HEK293 (cell line): ENCODE measurements around the gene PRKAR2B.

ENCODE experiments used
- CTCF ChIA-PET: fragments of 350-600 bp; formaldehyde crosslinking; extraction: SDS; loops from one replicate; lab custom pipeline; 2021; ENCODE audit warnings: antibody characterized with exemption; lab: Yijun Ruan, JAX
- POLR2A ChIA-PET: fragments of 300-600 bp; formaldehyde crosslinking; extraction: SDS; loops from one replicate; lab custom pipeline; 2020; ENCODE audit warnings: antibody characterized with exemption, inconsistent platforms; lab: Yijun Ruan, JAX
- H3K27ac ChIP-seq: fragments of 200-500 bp; sonication (Bioruptor generic); 2 replicates; pipeline ENCODE4 v1.5.1; 2014; ENCODE audit warnings: low read depth, low read length, control low read depth, inconsistent platforms; ENCODE audit errors: extremely low read depth
- H3K36me3 ChIP-seq, 2 experiments: fragments of 200-500 bp in 1 of 2; sonication (Bioruptor generic) in 1 of 2; 1 replicate in 1 of 2; 2 replicates in 1 of 2; pipeline ENCODE4 v1.5.1; 2014 to 2017; ENCODE audit warnings: inconsistent platforms in 2 of 2, low read length in 2 of 2; ENCODE audit not compliant: control insufficient read depth in 2 of 2, insufficient read depth in 1 of 2
- H3K4me1 ChIP-seq: fragments of 200-500 bp; sonication (Bioruptor generic); 2 replicates; pipeline ENCODE4 v1.5.1; 2014; ENCODE audit warnings: mild to moderate bottlenecking, low read length, inconsistent platforms; ENCODE audit not compliant: control insufficient read depth, insufficient read depth
- H3K4me3 ChIP-seq: 2 replicates; pipeline ENCODE4 v1.5.1; 2011; ENCODE audit warnings: low read depth, mild to moderate bottlenecking, control low read depth, low read length, moderate library complexity
- H3K9me3 ChIP-seq: fragments of 200-500 bp; sonication (Bioruptor generic); 2 replicates; pipeline ENCODE4 v1.5.1; 2014; ENCODE audit warnings: low read depth, low read length, inconsistent platforms; ENCODE audit not compliant: control insufficient read depth, insufficient read depth
- GFI1B ChIP-seq: fragments of 450-650 bp; formaldehyde crosslinking; IDR thresholded peaks from 2 replicates; pipeline ENCODE4 v1.5.1; 2016; ENCODE audit warnings: missing biosample characterization, missing genetic modification characterization
- MEIS1 ChIP-seq: sonication (generic); formaldehyde crosslinking; IDR thresholded peaks from 2 replicates; pipeline ENCODE4 v1.8.1; 2022; ENCODE audit warnings: missing genetic modification reagents, mild to moderate bottlenecking, borderline replicate concordance
- SCRT2 ChIP-seq: fragments of 450-650 bp; formaldehyde crosslinking; IDR thresholded peaks from 2 replicates; pipeline ENCODE4 v1.5.1; 2016; ENCODE audit warnings: missing biosample characterization, missing genetic modification characterization
- YY1 ChIP-seq: fragments of 450-650 bp; formaldehyde crosslinking; IDR thresholded peaks from 2 replicates; pipeline ENCODE4 v1.5.1; 2018; ENCODE audit warnings: missing biosample characterization, missing genetic modification characterization
- ZBTB1 ChIP-seq: fragments of 450-650 bp; formaldehyde crosslinking; IDR thresholded peaks from 2 replicates; pipeline ENCODE4 v1.5.1; 2016; ENCODE audit warnings: missing biosample characterization, missing genetic modification characterization
- ZNF211 ChIP-seq: fragments of 450-650 bp; formaldehyde crosslinking; IDR thresholded peaks from 2 replicates; pipeline ENCODE4 v1.5.1; 2016; ENCODE audit warnings: low read depth, missing biosample characterization, missing genetic modification characterization
- ZNF311 ChIP-seq: fragments of 450-650 bp; formaldehyde crosslinking; IDR thresholded peaks from 2 replicates; pipeline ENCODE4 v1.5.1; 2017; ENCODE audit warnings: missing biosample characterization, missing genetic modification characterization, borderline replicate concordance
- ZNF391 ChIP-seq: fragments of 450-650 bp; formaldehyde crosslinking; IDR thresholded peaks from 2 replicates; pipeline ENCODE4 v1.5.1; 2016; ENCODE audit warnings: low read depth, missing biosample characterization, missing genetic modification characterization, borderline replicate concordance
- ZNF521 ChIP-seq: fragments of 450-650 bp; formaldehyde crosslinking; IDR thresholded peaks from 2 replicates; pipeline ENCODE4 v1.5.1; 2017; ENCODE audit warnings: missing biosample characterization, mild to moderate bottlenecking, missing genetic modification characterization
- ZNF623 ChIP-seq: fragments of 450-650 bp; formaldehyde crosslinking; IDR thresholded peaks from 2 replicates; pipeline ENCODE4 v1.5.1; 2016; ENCODE audit warnings: missing biosample characterization, missing genetic modification characterization
- ZNF626 ChIP-seq: fragments of 450-650 bp; sonication (Bioruptor Pico); formaldehyde crosslinking; IDR thresholded peaks from 2 replicates; pipeline ENCODE4 v1.5.1; 2018; ENCODE audit warnings: missing biosample characterization, missing genetic modification characterization, inconsistent platforms
- ZNF837 ChIP-seq: fragments of 450-650 bp; formaldehyde crosslinking; IDR thresholded peaks from 2 replicates; pipeline ENCODE4 v1.5.1; 2016; ENCODE audit warnings: missing biosample characterization, missing genetic modification characterization
- TF ChIP-seq, protein P1 (sequence below): fragments of 450-650 bp; formaldehyde crosslinking; IDR thresholded peaks from 2 replicates; pipeline ENCODE4 v1.5.1; 2016; ENCODE audit warnings: missing biosample characterization, missing genetic modification characterization
- TF ChIP-seq, protein P2 (sequence below): fragments of 450-650 bp; formaldehyde crosslinking; IDR thresholded peaks from 2 replicates; pipeline ENCODE4 v1.5.1; 2017; ENCODE audit warnings: missing biosample characterization, missing genetic modification characterization
- TF ChIP-seq, protein P3 (sequence below): fragments of 450-650 bp; formaldehyde crosslinking; IDR thresholded peaks from 2 replicates; pipeline ENCODE4 v1.5.1; 2016; ENCODE audit warnings: missing biosample characterization, missing genetic modification characterization
- TF ChIP-seq, protein P4 (sequence below): fragments of 450-650 bp; formaldehyde crosslinking; IDR thresholded peaks from 2 replicates; pipeline ENCODE4 v1.5.1; 2016; ENCODE audit warnings: missing biosample characterization, missing genetic modification characterization
- TF ChIP-seq, protein P5 (sequence below): fragments of 450-650 bp; formaldehyde crosslinking; IDR thresholded peaks from 2 replicates; pipeline ENCODE4 v1.5.1; 2016; ENCODE audit warnings: missing biosample characterization, missing genetic modification characterization
- TF ChIP-seq, protein P6 (sequence below): fragments of 450-650 bp; formaldehyde crosslinking; IDR thresholded peaks from 2 replicates; pipeline ENCODE4 v1.5.1; 2016; ENCODE audit warnings: missing biosample characterization, missing genetic modification characterization

PRKAR2B gene

DNA sequence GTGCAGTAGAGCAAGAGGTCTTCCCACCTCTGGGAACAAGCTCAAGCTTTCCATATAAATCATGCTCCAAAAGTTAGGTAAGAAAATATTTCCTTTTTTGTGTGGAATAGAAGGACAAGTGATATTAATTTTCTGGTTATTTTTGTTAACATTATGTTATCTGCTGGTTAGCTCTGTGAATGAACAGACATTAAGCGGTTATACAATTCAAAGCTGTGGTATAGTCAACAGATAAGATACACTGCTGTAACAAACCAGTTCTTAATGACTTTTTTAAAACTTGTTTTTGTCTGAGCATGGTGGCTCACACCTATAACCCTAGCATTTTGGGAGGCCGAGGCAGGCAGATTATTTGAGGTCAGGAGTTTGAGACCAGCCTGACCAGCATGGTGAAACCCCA lies 43.0 kb upstream of the PRKAR2B start:
- ChIA-PET POLR2A (no interaction called here), CTCF (interaction anchor here (0.7 kb wide), 1 partner anchor 257 kb away, joined by 3 read pairs; no protein-coding TSS in a partner anchor)
- TF ChIP-seq, protein P1, sequence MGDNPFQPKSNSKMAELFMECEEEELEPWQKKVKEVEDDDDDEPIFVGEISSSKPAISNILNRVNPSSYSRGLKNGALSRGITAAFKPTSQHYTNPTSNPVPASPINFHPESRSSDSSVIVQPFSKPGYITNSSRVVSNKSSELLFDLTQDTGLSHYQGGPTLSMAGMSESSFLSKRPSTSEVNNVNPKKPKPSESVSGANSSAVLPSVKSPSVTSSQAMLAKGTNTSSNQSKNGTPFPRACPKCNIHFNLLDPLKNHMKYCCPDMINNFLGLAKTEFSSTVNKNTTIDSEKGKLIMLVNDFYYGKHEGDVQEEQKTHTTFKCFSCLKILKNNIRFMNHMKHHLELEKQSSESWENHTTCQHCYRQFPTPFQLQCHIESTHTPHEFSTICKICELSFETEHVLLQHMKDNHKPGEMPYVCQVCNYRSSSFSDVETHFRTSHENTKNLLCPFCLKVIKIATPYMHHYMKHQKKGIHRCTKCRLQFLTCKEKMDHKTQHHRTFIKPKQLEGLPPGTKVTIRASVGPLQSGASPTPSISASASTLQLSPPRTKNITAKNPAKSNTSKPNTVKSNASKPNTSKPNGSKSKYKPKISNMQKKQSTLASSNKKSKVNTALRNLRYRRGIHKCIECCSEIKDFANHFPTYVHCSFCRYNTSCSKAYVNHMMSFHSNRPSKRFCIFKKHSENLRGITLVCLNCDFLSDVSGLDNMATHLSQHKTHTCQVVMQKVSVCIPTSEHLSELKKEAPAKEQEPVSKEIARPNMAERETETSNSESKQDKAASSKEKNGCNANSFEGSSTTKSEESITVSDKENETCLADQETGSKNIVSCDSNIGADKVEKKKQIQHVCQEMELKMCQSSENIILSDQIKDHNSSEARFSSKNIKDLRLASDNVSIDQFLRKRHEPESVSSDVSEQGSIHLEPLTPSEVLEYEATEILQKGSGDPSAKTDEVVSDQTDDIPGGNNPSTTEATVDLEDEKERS (tag by site-specific recombination) = no peak
- no peak for TF ChIP-seq ZNF211 (tag by site-specific recombination)
- TF ChIP-seq, protein P2, sequence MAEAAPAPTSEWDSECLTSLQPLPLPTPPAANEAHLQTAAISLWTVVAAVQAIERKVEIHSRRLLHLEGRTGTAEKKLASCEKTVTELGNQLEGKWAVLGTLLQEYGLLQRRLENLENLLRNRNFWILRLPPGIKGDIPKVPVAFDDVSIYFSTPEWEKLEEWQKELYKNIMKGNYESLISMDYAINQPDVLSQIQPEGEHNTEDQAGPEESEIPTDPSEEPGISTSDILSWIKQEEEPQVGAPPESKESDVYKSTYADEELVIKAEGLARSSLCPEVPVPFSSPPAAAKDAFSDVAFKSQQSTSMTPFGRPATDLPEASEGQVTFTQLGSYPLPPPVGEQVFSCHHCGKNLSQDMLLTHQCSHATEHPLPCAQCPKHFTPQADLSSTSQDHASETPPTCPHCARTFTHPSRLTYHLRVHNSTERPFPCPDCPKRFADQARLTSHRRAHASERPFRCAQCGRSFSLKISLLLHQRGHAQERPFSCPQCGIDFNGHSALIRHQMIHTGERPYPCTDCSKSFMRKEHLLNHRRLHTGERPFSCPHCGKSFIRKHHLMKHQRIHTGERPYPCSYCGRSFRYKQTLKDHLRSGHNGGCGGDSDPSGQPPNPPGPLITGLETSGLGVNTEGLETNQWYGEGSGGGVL (tag by site-specific recombination) = no peak
- no peak for TF ChIP-seq ZNF626 (tag by site-specific recombination)
- TF ChIP-seq, protein P3, sequence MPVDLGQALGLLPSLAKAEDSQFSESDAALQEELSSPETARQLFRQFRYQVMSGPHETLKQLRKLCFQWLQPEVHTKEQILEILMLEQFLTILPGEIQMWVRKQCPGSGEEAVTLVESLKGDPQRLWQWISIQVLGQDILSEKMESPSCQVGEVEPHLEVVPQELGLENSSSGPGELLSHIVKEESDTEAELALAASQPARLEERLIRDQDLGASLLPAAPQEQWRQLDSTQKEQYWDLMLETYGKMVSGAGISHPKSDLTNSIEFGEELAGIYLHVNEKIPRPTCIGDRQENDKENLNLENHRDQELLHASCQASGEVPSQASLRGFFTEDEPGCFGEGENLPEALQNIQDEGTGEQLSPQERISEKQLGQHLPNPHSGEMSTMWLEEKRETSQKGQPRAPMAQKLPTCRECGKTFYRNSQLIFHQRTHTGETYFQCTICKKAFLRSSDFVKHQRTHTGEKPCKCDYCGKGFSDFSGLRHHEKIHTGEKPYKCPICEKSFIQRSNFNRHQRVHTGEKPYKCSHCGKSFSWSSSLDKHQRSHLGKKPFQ (tag by site-specific recombination) = no peak
- TF ChIP-seq MEIS1 (CRISPR knock-in tag) = no peak
- no peak for TF ChIP-seq ZNF623 (tag by site-specific recombination)
- TF ChIP-seq, protein P4, sequence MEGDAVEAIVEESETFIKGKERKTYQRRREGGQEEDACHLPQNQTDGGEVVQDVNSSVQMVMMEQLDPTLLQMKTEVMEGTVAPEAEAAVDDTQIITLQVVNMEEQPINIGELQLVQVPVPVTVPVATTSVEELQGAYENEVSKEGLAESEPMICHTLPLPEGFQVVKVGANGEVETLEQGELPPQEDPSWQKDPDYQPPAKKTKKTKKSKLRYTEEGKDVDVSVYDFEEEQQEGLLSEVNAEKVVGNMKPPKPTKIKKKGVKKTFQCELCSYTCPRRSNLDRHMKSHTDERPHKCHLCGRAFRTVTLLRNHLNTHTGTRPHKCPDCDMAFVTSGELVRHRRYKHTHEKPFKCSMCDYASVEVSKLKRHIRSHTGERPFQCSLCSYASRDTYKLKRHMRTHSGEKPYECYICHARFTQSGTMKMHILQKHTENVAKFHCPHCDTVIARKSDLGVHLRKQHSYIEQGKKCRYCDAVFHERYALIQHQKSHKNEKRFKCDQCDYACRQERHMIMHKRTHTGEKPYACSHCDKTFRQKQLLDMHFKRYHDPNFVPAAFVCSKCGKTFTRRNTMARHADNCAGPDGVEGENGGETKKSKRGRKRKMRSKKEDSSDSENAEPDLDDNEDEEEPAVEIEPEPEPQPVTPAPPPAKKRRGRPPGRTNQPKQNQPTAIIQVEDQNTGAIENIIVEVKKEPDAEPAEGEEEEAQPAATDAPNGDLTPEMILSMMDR (tag by site-specific recombination) = no peak
- TF ChIP-seq ZNF391 (tag by site-specific recombination) = no peak
- no peak for TF ChIP-seq SCRT2
- TF ChIP-seq ZNF311 = no peak
- no peak for TF ChIP-seq YY1 (tag by site-specific recombination)
- TF ChIP-seq, protein P5, sequence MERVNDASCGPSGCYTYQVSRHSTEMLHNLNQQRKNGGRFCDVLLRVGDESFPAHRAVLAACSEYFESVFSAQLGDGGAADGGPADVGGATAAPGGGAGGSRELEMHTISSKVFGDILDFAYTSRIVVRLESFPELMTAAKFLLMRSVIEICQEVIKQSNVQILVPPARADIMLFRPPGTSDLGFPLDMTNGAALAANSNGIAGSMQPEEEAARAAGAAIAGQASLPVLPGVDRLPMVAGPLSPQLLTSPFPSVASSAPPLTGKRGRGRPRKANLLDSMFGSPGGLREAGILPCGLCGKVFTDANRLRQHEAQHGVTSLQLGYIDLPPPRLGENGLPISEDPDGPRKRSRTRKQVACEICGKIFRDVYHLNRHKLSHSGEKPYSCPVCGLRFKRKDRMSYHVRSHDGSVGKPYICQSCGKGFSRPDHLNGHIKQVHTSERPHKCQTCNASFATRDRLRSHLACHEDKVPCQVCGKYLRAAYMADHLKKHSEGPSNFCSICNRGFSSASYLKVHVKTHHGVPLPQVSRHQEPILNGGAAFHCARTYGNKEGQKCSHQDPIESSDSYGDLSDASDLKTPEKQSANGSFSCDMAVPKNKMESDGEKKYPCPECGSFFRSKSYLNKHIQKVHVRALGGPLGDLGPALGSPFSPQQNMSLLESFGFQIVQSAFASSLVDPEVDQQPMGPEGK (tag by site-specific recombination) = no peak
- TF ChIP-seq ZNF837 = no peak
- no peak for TF ChIP-seq ZNF521
- no peak for TF ChIP-seq GFI1B (tag by site-specific recombination)
- TF ChIP-seq ZBTB1 (tag by site-specific recombination) = no peak
- TF ChIP-seq, protein P6, sequence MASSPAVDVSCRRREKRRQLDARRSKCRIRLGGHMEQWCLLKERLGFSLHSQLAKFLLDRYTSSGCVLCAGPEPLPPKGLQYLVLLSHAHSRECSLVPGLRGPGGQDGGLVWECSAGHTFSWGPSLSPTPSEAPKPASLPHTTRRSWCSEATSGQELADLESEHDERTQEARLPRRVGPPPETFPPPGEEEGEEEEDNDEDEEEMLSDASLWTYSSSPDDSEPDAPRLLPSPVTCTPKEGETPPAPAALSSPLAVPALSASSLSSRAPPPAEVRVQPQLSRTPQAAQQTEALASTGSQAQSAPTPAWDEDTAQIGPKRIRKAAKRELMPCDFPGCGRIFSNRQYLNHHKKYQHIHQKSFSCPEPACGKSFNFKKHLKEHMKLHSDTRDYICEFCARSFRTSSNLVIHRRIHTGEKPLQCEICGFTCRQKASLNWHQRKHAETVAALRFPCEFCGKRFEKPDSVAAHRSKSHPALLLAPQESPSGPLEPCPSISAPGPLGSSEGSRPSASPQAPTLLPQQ (tag by site-specific recombination) = no peak
- H3K4me3 ChIP-seq = no peak overlapping the region
- no peaks in the 10 kb centered on the region for H3K36me3 ChIP-seq
- no peaks in the 10 kb centered on the region for H3K9me3 ChIP-seq
- H3K27ac ChIP-seq = no peak overlapping the region
- H3K4me1 ChIP-seq = no peaks in the 10 kb centered on the region
